HEK293 (cell line): ENCODE results near the gene USP36.
"Not testable (repeated sequence)": the region's sequence is repeated elsewhere in the genome, so short reads cannot be mapped to it uniquely, and the experiment has no call there.

Source experiments
- CTCF ChIA-PET: fragments of 350-600 bp; formaldehyde crosslinking; extraction: SDS; loops from one replicate; lab custom pipeline; 2021; ENCODE audit warnings: antibody characterized with exemption; lab: Yijun Ruan, JAX
- POLR2A ChIA-PET: fragments of 300-600 bp; formaldehyde crosslinking; extraction: SDS; loops from one replicate; lab custom pipeline; 2020; ENCODE audit warnings: antibody characterized with exemption, inconsistent platforms; lab: Yijun Ruan, JAX
- H3K27ac ChIP-seq: fragments of 200-500 bp; sonication (Bioruptor generic); 2 replicates; pipeline ENCODE4 v1.5.1; 2014; ENCODE audit warnings: low read depth, low read length, control low read depth, inconsistent platforms; ENCODE audit errors: extremely low read depth
- H3K36me3 ChIP-seq, 2 experiments: fragments of 200-500 bp in 1 of 2; sonication (Bioruptor generic) in 1 of 2; 1 replicate in 1 of 2; 2 replicates in 1 of 2; pipeline ENCODE4 v1.5.1; 2014 to 2017; ENCODE audit warnings: inconsistent platforms in 2 of 2, low read length in 2 of 2; ENCODE audit not compliant: control insufficient read depth in 2 of 2, insufficient read depth in 1 of 2
- H3K4me1 ChIP-seq: fragments of 200-500 bp; sonication (Bioruptor generic); 2 replicates; pipeline ENCODE4 v1.5.1; 2014; ENCODE audit warnings: mild to moderate bottlenecking, low read length, inconsistent platforms; ENCODE audit not compliant: control insufficient read depth, insufficient read depth
- H3K4me3 ChIP-seq: 2 replicates; pipeline ENCODE4 v1.5.1; 2011; ENCODE audit warnings: low read depth, mild to moderate bottlenecking, control low read depth, low read length, moderate library complexity
- H3K9me3 ChIP-seq: fragments of 200-500 bp; sonication (Bioruptor generic); 2 replicates; pipeline ENCODE4 v1.5.1; 2014; ENCODE audit warnings: low read depth, low read length, inconsistent platforms; ENCODE audit not compliant: control insufficient read depth, insufficient read depth
- BCL6B ChIP-seq: fragments of 450-650 bp; formaldehyde crosslinking; IDR thresholded peaks from 2 replicates; pipeline ENCODE4 v1.5.1; 2017; ENCODE audit warnings: missing biosample characterization, missing genetic modification characterization
- HIC1 ChIP-seq: fragments of 450-650 bp; formaldehyde crosslinking; IDR thresholded peaks from 2 replicates; pipeline ENCODE4 v1.5.1; 2016; ENCODE audit warnings: missing biosample characterization, missing genetic modification characterization
- HOXC10 ChIP-seq: sonication (generic); formaldehyde crosslinking; IDR thresholded peaks from 2 replicates; pipeline ENCODE4 v1.8.1; 2023; ENCODE audit warnings: mild to moderate bottlenecking, missing genetic modification reagents
- KLF7 ChIP-seq: fragments of 450-650 bp; formaldehyde crosslinking; IDR thresholded peaks from 2 replicates; pipeline ENCODE4 v1.5.1; 2016; ENCODE audit warnings: missing biosample characterization, missing genetic modification characterization, borderline replicate concordance
- PBX3 ChIP-seq: sonication (generic); formaldehyde crosslinking; IDR thresholded peaks from 2 replicates; pipeline ENCODE4 v1.8.1; 2022; ENCODE audit warnings: mild to moderate bottlenecking, moderate library complexity, missing genetic modification reagents
- SCRT1 ChIP-seq: fragments of 450-650 bp; formaldehyde crosslinking; IDR thresholded peaks from 2 replicates; pipeline ENCODE4 v1.5.1; 2016; ENCODE audit warnings: missing biosample characterization, missing genetic modification characterization, borderline replicate concordance
- WT1 ChIP-seq: fragments of 450-650 bp; formaldehyde crosslinking; IDR thresholded peaks from 2 replicates; pipeline ENCODE4 v1.5.1; 2016; ENCODE audit warnings: missing biosample characterization, missing genetic modification characterization
- ZBTB1 ChIP-seq: fragments of 450-650 bp; formaldehyde crosslinking; IDR thresholded peaks from 2 replicates; pipeline ENCODE4 v1.5.1; 2016; ENCODE audit warnings: missing biosample characterization, missing genetic modification characterization
- ZBTB10 ChIP-seq: fragments of 450-650 bp; formaldehyde crosslinking; IDR thresholded peaks from 2 replicates; pipeline ENCODE4 v1.5.1; 2016; ENCODE audit warnings: missing biosample characterization, missing genetic modification characterization
- ZNF16 ChIP-seq: fragments of 450-650 bp; formaldehyde crosslinking; IDR thresholded peaks from 2 replicates; pipeline ENCODE4 v1.5.1; 2016; ENCODE audit warnings: low read depth, missing biosample characterization, missing genetic modification characterization
- ZNF248 ChIP-seq: fragments of 450-650 bp; formaldehyde crosslinking; IDR thresholded peaks from 2 replicates; pipeline ENCODE4 v1.5.1; 2017; ENCODE audit warnings: missing biosample characterization, missing genetic modification characterization
- ZNF362 ChIP-seq: fragments of 450-650 bp; formaldehyde crosslinking; IDR thresholded peaks from 2 replicates; pipeline ENCODE4 v1.5.1; 2016; ENCODE audit warnings: missing biosample characterization, missing genetic modification characterization
- ZNF473 ChIP-seq: fragments of 450-650 bp; formaldehyde crosslinking; IDR thresholded peaks from 2 replicates; pipeline ENCODE4 v1.5.1; 2017; ENCODE audit warnings: missing biosample characterization, missing genetic modification characterization
- ZNF514 ChIP-seq: fragments of 450-650 bp; formaldehyde crosslinking; IDR thresholded peaks from 2 replicates; pipeline ENCODE4 v1.5.1; 2016; ENCODE audit warnings: missing biosample characterization, missing genetic modification characterization
- ZNF549 ChIP-seq: fragments of 450-650 bp; IDR thresholded peaks from 2 replicates; pipeline ENCODE4 v1.5.1; 2018; ENCODE audit warnings: missing biosample characterization, missing genetic modification characterization, mild to moderate bottlenecking, inconsistent platforms, moderate library complexity
- ZNF626 ChIP-seq: fragments of 450-650 bp; sonication (Bioruptor Pico); formaldehyde crosslinking; IDR thresholded peaks from 2 replicates; pipeline ENCODE4 v1.5.1; 2018; ENCODE audit warnings: missing biosample characterization, missing genetic modification characterization, inconsistent platforms
- ZNF747 ChIP-seq: fragments of 450-650 bp; formaldehyde crosslinking; IDR thresholded peaks from 2 replicates; pipeline ENCODE4 v1.5.1; 2016; ENCODE audit warnings: missing biosample characterization, missing genetic modification characterization
- ZNF76 ChIP-seq: fragments of 450-650 bp; formaldehyde crosslinking; IDR thresholded peaks from 2 replicates; pipeline ENCODE4; 2016; ENCODE audit warnings: low read depth, missing biosample characterization, missing genetic modification characterization, borderline replicate concordance
- ZSCAN5A ChIP-seq: fragments of 450-650 bp; formaldehyde crosslinking; IDR thresholded peaks from 2 replicates; pipeline ENCODE4 v1.5.1; 2016; ENCODE audit warnings: missing biosample characterization, missing genetic modification characterization

The USP36 gene

GRCh38 chr17:78840780-78841611 is at the start of gene USP36 (continued):
- TF ChIP-seq ZNF76 (tag by site-specific recombination) (peak; percentile 74; the same call in 1 of the 2 replicates), ZSCAN5A (tag by site-specific recombination) (peak; percentile 70; the same call in 1 of the 2 replicates), ZNF473 (no peak), WT1 (peak; percentile 80), BCL6B (no peak), ZBTB1 (tag by site-specific recombination) (no peak), HOXC10 (CRISPR knock-in tag) (peak; percentile 46; the same call in 1 of the 2 replicates), ZNF362 (tag by site-specific recombination) (no peak), ZNF747 (tag by site-specific recombination) (no peak), SCRT1 (tag by site-specific recombination) (peak; percentile 95), ZBTB10 (tag by site-specific recombination) (peak; percentile 79), ZNF248 (tag by site-specific recombination) (no peak), PBX3 (CRISPR knock-in tag) (peak; percentile 82), ZNF514 (no peak), ZNF549 (tag by site-specific recombination) (no peak), HIC1 (tag by site-specific recombination) (no peak), KLF7 (tag by site-specific recombination) (peak; percentile 76; the same call in 1 of the 2 replicates), ZNF626 (tag by site-specific recombination) (no peak), ZNF16 (no peak)

GRCh38 chr17:78890096-78890495 is 49.5 kb upstream of the USP36 start:
- H3K36me3 ChIP-seq, H3K27ac ChIP-seq, H3K9me3 ChIP-seq, POLR2A ChIA-PET, H3K4me3 ChIP-seq, H3K4me1 ChIP-seq: not testable (repeated sequence)
- CTCF ChIA-PET, result interaction anchor here (0.6 to 2.0 kb wide), 3 partner anchors 24 to 723 kb away, joined by 3 to 7 read pairs (median 4); no protein-coding TSS in a partner anchor
